Activated CD8-positive, alpha-beta T cell treated with anti-CD3 and anti-CD28 coated beads, Interleukin-2, amount 10 ng/mL, durations not matched to agents 7 days and 5 days (primary cell): ENCODE results near the gene SUCLG2. TPM values are rescaled to one million over a fixed set of nuclear protein-coding genes. Genes with fewer than 3 reads are reported as not detected.
A peak's percentile ranks its signal among the peaks of the same experiment; 100 is the strongest.

Experiments
- ATAC-seq: fragments of 150-1000 bp; cut with Tn5 transposase; one replicate; pipeline ENCODE4 v1.10.0; 2021; ENCODE audit warnings: moderate library complexity
- CTCF ChIA-PET: fragments of 350-600 bp; sonication (Branson Sonifier 250); formaldehyde crosslinking; loops from one replicate; lab custom pipeline; 2021; ENCODE audit warnings: antibody characterized with exemption; lab: Charles Lee
- POLR2A ChIA-PET: fragments of 350-600 bp; sonication (Branson Sonifier 250); formaldehyde crosslinking; loops from one replicate; lab custom pipeline; 2021; ENCODE audit warnings: antibody characterized with exemption; lab: Charles Lee
- DNase-seq: peaks from one replicate; pipeline ENCODE4 v3.0.0-alpha.2; 2020
- H3K27ac Mint-ChIP-seq: one replicate; pipeline ENCODE4 v1.8.0; 2021; ENCODE audit warnings: mild to moderate bottlenecking, mixed read lengths
- H3K27me3 Mint-ChIP-seq: one replicate; pipeline ENCODE4 v1.8.0; 2021; ENCODE audit warnings: low read depth, mixed read lengths
- H3K36me3 Mint-ChIP-seq: one replicate; pipeline ENCODE4 v1.8.0; 2021; ENCODE audit warnings: low read depth, mixed read lengths
- H3K4me1 Mint-ChIP-seq: one replicate; pipeline ENCODE4 v1.8.0; 2021; ENCODE audit warnings: low read depth, mixed read lengths
- H3K4me3 Mint-ChIP-seq: one replicate; pipeline ENCODE4 v1.8.0; 2021; ENCODE audit warnings: mild to moderate bottlenecking, mixed read lengths
- H3K9me3 Mint-ChIP-seq: one replicate; pipeline ENCODE4 v1.8.0; 2022; ENCODE audit warnings: mixed read lengths; ENCODE audit not compliant: insufficient read depth
- total RNA-seq, 2 experiments: library from RNA; stranded (reverse); gene quantifications; one replicate each; pipeline ENCODE4 v1.2.3, GENCODE V29; 2021

The SUCLG2 gene
- total RNA-seq, 2 experiments from 2014 or later: 51.7 to 55.0 TPM

DNA sequence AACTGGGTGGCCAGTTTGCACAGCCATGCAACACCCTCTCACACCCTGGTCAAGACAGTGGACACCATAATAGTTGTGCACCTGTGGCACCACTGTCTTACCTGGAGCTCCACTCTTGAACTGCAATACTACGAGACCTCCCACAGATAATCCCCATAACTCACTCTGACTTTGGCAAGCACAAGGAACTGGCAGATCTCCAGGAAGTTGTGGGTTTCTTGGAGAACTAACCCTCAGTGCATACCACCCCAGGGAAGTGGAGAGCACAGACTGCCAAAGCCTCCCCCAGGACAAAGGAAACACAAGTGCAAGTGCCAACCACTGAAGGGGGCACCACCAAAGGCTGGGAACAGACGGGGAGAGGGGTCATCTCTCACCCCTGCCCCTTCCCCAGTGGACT is 318.6 kb downstream of the SUCLG2 start:
- POLR2A ChIA-PET: no interaction called here
- Mint-ChIP-seq H3K4me1 (peaks cover 16% of the 10 kb centered on the region), H3K4me3 (no peak overlapping the region), H3K9me3 (peaks cover 12% of the 10 kb centered on the region), H3K27me3 (no peaks in the 10 kb centered on the region), H3K36me3 (peaks cover 1% of the 10 kb centered on the region), H3K27ac (no peak overlapping the region)
- CTCF ChIA-PET: no interaction called here
- ATAC-seq (no peak), DNase-seq (no peak)

DNA sequence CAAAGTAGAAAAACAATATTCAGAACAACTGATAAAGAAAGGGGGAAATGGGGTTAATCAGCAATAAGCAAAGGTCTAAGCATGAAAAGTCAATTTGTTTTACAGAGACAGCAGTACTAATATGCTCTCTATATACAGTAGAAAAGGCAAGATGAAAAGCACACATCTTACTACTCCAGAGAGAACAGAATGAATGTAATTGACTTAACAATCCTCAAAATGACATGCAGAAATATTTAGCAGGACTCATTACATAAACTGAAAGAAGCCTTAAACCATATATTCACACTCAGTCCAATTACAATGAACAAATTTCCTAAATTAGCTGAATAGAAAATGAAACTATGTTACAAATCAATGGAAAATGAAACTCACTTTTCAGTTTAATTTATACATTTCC is 319.8 kb downstream of the SUCLG2 start:
- Mint-ChIP-seq H3K4me3 (no peak overlapping the region), H3K9me3 (peaks cover 8% of the 10 kb centered on the region), H3K27me3 (no peaks in the 10 kb centered on the region), H3K36me3 (peaks cover 1% of the 10 kb centered on the region), H3K4me1 (peaks cover 20% of the 10 kb centered on the region), H3K27ac (no peak overlapping the region)
- ChIA-PET CTCF (interaction anchor here (0.7 kb wide), 1 partner anchor 10 kb away, joined by 3 read pairs; no protein-coding TSS in a partner anchor), POLR2A (no interaction called here)
- ATAC-seq (no peak), DNase-seq (no peak)

DNA sequence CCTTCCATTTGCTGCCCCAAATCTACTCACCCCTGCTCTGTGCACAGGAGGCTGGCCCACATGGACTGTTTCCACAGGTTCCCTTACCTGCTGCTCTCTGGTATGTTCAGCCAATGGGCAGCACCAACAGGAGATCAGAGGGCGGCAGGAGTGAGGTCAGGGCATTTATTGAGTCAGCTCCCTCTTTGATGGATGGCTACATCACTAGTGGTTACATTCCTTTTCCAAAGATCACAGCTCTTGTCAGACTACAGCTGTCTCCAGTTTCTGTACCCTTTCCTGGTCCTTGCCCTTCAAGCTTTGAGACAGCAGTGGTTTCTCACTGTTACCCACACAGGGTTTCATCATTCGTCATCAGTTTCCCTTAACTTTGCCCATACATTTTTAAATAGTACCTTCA is 325.1 kb downstream of the SUCLG2 start:
- ATAC-seq (peak; percentile 49), DNase-seq (no peak)
- Mint-ChIP-seq H3K27me3 (no peaks in the 10 kb centered on the region), H3K36me3 (no peaks in the 10 kb centered on the region), H3K27ac (no peak overlapping the region), H3K4me3 (no peak overlapping the region), H3K9me3 (no peaks in the 10 kb centered on the region), H3K4me1 (peaks cover 15% of the 10 kb centered on the region)
- CTCF ChIA-PET: no interaction called here
- POLR2A ChIA-PET: no interaction called here

DNA sequence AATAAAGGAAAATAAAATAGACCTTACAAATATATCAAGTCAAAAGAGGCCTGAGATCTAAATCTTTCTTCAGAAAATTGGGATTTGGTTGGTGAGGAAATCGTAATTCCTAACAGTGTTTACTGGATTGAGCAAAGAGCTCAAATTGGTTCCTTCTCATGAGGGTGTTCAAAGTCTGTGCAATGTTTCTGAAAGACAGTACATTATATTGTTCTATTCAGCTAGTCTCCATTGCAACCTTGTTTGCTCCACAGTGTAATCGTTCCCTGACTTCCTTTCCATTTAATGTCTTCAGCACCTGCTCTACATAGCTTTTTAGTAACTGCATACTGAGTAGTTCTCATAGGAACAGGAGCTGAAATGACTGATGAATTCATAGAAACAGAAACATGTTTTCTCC is 326.8 kb downstream of the SUCLG2 start:
- Mint-ChIP-seq H3K4me3 (no peak overlapping the region), H3K27ac (no peak overlapping the region), H3K27me3 (no peaks in the 10 kb centered on the region), H3K36me3 (no peaks in the 10 kb centered on the region), H3K4me1 (peaks cover 14% of the 10 kb centered on the region), H3K9me3 (no peaks in the 10 kb centered on the region)
- ATAC-seq: no peak
- CTCF ChIA-PET: interaction anchor here (1.0 to 1.5 kb wide), 2 partner anchors 30 to 470 kb away, joined by 3 to 4 read pairs; no protein-coding TSS in a partner anchor
- no peak for DNase-seq
- POLR2A ChIA-PET: no interaction called here

DNA sequence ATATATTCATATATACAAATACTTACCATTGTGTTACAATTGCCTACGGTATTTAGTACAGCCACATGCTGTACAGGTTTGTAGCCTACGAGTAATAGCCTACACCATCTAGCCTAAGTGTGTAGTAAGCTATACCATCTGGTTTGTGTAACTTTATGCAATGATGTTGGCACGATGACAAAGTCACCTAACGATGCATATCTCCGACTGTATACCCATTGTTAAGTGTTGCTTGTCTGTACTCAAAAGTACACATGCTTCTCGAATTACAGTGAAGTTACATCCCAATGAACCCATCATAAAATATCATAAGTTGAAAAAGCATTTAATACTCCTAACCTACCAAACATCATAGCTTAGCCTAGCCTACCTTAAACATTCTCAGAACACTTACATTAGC is 329.2 kb downstream of the SUCLG2 start:
- H3K4me3 Mint-ChIP-seq: no peak overlapping the region

More for the DNA sequence above, 329.2 kb downstream of the SUCLG2 start:
- no peaks in the 10 kb centered on the region for H3K27me3 Mint-ChIP-seq
- no peaks in the 10 kb centered on the region for H3K36me3 Mint-ChIP-seq
- H3K4me1 Mint-ChIP-seq: peaks cover 14% of the 10 kb centered on the region
- ATAC-seq: no peak
- CTCF ChIA-PET: interaction anchor here (1.1 kb wide), 1 partner anchor 10 kb away, joined by 3 read pairs; no protein-coding TSS in a partner anchor
- no peak for DNase-seq
- POLR2A ChIA-PET: no interaction called here
- H3K9me3 Mint-ChIP-seq: no peaks in the 10 kb centered on the region
- no peak overlapping the region for H3K27ac Mint-ChIP-seq
